ENCODE measurements around the gene HOXC10. TPM values are rescaled to one million over a fixed set of nuclear protein-coding genes. Genes with fewer than 3 reads are reported as not detected.

Gene HOXC10
- total RNA-seq, 6 experiments from 2014 or later, result 0.33 to 1.4 (median 1.3) TPM; not detected in 1

DNA sequence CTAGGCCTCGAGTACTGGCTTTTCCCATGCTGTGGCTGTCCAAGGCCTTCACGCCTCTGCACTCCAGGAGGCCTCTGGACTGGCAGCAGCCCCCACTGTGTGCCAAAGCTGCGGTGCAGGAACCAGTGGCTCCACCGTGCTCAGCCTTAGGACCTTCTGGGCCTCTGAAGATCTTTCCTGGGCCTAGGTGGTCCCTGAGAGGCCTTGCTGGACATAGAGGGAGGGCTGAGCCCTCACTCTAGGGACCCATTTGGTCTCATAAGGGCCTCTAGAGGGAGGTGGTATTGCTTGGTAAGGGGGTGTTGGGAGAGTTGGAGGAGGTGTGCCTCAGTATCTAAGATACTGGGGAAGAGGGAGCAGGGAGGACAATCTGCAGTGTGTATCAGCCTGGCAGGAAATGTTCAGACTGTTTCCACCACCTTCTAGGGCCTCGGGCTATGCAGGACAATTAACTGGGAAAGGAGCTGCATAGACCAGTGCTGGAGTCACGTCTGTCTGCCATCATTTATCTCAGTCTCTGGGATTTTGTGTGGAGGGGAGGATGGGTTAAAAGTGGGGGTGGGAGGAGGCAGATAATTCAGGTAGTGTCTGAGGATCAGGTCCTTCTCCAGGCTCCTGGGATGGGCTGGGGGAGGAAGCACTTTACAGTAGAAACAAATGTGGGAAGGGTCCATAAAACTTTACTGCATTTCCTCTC is 50.8 kb downstream of the HOXC10 start:
- H3K4me1 Mint-ChIP-seq (ENCODE audit: low read depth), result peaks cover 9% of the 10 kb centered on the region; the same call in 1 of the 2 replicates
- TF ChIP-seq, protein P1, sequence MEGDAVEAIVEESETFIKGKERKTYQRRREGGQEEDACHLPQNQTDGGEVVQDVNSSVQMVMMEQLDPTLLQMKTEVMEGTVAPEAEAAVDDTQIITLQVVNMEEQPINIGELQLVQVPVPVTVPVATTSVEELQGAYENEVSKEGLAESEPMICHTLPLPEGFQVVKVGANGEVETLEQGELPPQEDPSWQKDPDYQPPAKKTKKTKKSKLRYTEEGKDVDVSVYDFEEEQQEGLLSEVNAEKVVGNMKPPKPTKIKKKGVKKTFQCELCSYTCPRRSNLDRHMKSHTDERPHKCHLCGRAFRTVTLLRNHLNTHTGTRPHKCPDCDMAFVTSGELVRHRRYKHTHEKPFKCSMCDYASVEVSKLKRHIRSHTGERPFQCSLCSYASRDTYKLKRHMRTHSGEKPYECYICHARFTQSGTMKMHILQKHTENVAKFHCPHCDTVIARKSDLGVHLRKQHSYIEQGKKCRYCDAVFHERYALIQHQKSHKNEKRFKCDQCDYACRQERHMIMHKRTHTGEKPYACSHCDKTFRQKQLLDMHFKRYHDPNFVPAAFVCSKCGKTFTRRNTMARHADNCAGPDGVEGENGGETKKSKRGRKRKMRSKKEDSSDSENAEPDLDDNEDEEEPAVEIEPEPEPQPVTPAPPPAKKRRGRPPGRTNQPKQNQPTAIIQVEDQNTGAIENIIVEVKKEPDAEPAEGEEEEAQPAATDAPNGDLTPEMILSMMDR (IDR thresholded peaks at IDR 0.05), result no peak
- peaks cover 68% of the 10 kb centered on the region for H3K27me3 Mint-ChIP-seq (ENCODE audit: insufficient read depth)
- peaks cover 5% of the 10 kb centered on the region; the same call in 1 of the 2 replicates for H3K9me3 Mint-ChIP-seq
- DNase-seq, result no peak
- H3K4me3 Mint-ChIP-seq, result no peak overlapping the region
- no peak overlapping the region for H3K27ac Mint-ChIP-seq
- no peaks in the 10 kb centered on the region for H3K36me3 Mint-ChIP-seq (ENCODE audit: low read depth)

DNA sequence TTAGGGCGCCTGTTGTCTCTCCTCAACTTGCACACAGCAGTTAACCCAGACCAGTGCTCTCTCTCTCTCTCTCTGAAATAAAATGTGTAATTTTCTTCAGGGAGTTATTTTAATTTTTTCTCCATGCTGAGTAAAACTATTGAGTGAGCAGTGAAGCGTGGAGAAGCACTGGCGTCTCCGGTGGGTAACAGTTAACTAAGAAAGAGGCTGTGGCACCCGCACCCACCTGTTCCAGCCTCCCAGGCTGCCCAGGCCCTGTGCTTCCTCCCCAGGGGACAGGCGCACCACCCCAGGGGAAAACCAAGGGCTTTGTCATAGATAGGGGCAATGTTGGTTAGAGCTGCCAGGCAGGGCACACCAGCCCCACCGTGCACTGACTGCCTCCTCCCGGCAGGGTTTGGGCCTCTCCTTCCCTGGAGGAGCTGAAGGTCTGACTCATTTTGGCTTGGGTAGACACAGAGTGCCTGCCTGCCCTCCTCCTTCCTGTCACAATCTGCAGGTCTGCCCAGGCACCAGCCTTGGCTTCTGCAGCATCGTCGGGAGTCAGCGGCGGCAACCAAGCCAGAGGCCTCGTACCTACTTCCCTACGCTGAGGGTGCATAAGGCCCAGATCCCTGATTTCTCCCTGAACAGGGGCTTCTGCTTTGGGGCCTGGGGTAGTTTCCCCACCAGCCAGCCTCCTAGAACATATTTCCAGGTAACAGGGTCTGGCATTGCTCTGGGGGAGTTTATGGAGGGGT is 51.8 kb downstream of the HOXC10 start:
- TF ChIP-seq, protein P1 (IDR thresholded peaks at IDR 0.05), result peak; percentile 13; the same call in 1 of the 2 replicates
- H3K9me3 Mint-ChIP-seq, result peaks cover 5% of the 10 kb centered on the region; the same call in 1 of the 2 replicates
- DNase-seq, result no peak
- H3K27ac Mint-ChIP-seq, result no peak overlapping the region
- H3K4me3 Mint-ChIP-seq, result no peak overlapping the region
- H3K36me3 Mint-ChIP-seq (ENCODE audit: low read depth), result no peaks in the 10 kb centered on the region
- peaks cover 9% of the 10 kb centered on the region; the same call in 1 of the 2 replicates for H3K4me1 Mint-ChIP-seq (ENCODE audit: low read depth)
- peaks cover 68% of the 10 kb centered on the region for H3K27me3 Mint-ChIP-seq (ENCODE audit: insufficient read depth)

DNA sequence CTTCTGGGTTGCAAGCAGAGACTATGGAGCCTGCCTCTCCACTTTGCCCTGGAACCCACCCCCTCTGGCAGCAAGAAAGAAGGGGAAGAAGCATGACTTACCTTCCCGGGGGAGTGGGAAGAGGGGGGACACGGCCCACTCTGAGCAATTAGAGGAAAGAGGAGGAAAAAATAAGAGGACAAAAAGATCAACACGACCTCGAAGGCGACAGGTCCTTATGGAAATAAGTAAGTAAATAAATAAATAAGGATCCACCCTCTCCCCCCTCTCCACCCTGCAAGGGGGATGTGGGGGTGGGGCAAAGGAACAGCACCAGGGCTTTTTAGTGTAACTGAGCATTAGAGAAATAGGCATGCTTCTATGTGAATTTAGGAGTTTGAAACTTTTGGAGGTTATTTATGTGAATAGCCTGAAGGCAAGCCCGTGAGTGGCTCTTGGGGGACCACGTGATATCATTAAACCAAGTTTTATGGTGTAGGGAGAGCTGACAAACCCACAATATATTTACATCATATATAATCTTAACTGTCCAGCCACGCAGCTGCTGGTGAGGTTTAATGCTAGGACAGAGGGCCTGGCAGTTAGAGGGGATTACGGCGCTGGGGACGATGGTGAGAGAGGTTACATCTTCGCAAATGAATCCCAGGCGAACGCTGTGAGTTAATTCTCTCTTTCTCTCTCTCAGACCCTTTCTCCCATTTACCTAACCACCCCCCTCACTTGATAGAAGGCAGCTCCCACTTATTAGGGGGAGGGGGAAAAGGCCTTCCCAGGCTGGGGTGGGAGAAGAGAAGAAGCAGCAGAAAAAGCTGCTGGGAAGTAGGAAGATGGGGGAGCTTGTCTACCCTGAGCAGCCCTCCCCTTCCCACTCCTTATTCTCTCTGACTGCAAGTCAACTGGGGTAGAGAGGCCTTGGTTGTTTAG is 52.7 kb downstream of the HOXC10 start:
- Mint-ChIP-seq H3K4me1 (ENCODE audit: low read depth) (peaks cover 8% of the 10 kb centered on the region; the same call in 1 of the 2 replicates), H3K27me3 (ENCODE audit: insufficient read depth) (peaks cover 69% of the 10 kb centered on the region), H3K27ac (no peak overlapping the region), H3K4me3 (no peak overlapping the region), H3K36me3 (ENCODE audit: low read depth) (no peaks in the 10 kb centered on the region), H3K9me3 (peaks cover 3% of the 10 kb centered on the region; the same call in 1 of the 2 replicates)
- TF ChIP-seq, protein P1 (IDR thresholded peaks at IDR 0.05), result no peak
- no peak for DNase-seq

DNA sequence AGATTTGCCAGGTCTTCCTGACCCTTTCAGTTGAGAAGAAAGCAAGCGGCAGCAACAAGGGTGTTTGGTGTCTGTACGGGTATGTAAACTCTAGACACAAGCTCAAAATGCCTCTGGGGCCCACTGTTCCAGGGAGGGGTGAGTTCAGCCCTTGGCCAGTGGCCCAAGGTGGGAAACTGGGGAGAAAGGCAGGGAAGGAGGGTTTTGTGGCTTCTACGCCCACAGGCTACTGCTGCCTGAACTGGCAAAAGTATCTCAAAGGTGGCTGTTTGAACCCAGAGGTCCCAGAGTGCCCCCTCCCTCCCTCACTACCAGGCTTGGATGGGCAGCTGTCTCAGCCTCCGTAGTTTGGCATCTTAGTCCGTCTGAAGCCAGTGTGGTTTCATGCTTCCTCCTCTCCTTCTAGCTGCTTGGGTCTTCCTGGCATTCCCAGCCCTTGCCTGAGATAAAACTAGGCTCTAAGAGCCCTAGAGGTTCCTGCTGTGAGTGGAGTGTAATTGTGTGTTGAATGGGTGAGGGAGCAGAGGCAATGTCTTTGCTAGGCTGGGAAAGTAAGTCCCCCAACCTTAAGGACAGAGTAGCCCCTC is 53.4 kb downstream of the HOXC10 start:
- peaks cover 70% of the 10 kb centered on the region for H3K27me3 Mint-ChIP-seq (ENCODE audit: insufficient read depth)
- no peaks in the 10 kb centered on the region for H3K9me3 Mint-ChIP-seq
- H3K4me1 Mint-ChIP-seq (ENCODE audit: low read depth), result peaks cover 2% of the 10 kb centered on the region; the same call in 1 of the 2 replicates
- DNase-seq, result no peak
- no peak overlapping the region for H3K27ac Mint-ChIP-seq
- no peaks in the 10 kb centered on the region for H3K36me3 Mint-ChIP-seq (ENCODE audit: low read depth)
- TF ChIP-seq, protein P1 (IDR thresholded peaks at IDR 0.05), result no peak
- H3K4me3 Mint-ChIP-seq, result no peak overlapping the region

Measured in HFFc6 (cell line).